SKM-1 (cell line): ENCODE measurements around the gene SUSD4.

Source experiments
- DNase-seq: peaks from one replicate; lab custom pipeline; 2025; ENCODE audit not compliant: unreplicated experiment; lab: John Stamatoyannopoulos, UW

The SUSD4 gene

DNA sequence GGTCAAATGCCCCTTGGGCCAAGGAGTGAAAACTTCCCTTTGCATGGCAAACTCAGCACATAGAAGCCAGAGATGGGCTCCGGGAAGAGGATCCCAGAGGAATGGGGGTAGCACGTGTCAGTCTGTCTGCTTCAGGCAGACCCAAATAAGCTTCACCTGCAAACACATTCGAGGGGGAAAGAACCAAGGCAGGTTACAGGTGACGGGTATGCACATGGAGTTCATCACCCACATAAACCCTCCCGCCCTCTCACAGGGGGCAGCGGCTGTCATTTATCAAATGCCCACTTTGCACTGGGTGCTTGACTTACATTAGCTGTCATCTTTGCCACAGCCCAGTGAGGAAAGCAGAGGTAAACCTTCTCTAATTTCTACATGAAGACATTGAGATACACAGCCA lies 147.9 kb downstream of the SUSD4 start:
- no peak for DNase-seq

DNA sequence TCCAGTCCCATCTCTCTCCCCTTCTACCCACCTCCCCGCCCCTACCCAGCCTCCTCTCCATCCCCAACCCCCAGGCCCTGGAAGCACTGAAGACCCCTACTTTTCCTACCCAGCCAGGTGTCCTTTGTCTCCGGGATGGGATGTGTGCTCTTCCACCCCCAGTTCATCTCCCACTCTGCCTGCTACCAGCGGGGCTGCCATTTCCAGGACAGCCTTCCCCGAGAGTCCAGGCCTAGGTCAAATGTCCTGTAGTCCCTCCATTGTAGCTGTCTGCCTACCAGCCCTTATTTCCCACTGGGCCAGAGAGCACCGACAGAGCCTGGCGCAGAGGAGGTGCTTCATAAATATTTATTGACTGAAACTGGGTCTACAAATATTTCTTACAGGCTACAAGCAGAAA lies 148.9 kb downstream of the SUSD4 start:
- no peak for DNase-seq

DNA sequence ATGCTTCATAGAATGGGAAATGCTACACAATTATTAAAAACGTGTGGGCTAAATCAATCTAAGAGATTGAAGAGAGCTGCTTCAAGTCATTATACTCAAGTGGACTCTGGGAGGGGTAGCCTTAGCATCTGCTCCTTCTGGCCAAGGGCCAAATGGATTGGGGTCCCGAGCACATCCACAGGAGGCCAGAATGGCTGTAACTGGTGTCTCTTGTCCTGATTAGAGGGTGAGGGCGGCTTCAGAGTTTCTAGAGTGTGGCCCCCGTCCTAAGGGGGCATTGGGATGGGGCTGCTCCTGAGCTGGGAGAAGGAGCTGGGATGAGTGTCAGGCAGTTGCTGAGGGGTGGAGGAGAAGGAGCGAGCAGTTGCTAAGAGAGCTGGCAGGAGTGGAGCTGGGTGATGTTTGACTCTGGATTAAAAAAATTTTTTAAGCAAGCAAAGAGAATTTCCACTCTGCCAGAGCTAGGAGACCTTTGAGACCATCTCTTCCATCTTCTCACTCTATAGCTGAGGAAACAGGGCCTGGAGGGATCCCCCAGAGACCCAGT lies 149.6 kb downstream of the SUSD4 start:
- DNase-seq: no peak

DNA sequence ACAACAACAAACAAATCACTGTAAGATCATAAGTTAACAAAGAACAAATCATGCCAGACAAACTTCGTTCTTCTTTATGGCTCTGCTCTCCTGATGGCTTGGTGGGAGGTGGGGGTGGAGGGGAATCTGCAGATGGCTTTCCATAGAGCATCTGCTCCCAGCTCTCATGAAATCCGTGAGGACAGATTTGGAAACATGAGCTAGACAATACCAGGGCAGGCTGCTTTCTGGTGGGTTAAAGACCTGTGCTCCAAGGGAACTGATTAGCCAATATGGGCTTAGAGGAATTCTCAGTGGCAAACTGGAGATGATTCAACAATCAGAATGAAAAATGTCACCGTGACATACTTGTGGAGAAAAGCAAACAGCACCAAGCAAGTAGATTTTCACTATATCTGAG lies 151.5 kb downstream of the SUSD4 start:
- no peak for DNase-seq

DNA sequence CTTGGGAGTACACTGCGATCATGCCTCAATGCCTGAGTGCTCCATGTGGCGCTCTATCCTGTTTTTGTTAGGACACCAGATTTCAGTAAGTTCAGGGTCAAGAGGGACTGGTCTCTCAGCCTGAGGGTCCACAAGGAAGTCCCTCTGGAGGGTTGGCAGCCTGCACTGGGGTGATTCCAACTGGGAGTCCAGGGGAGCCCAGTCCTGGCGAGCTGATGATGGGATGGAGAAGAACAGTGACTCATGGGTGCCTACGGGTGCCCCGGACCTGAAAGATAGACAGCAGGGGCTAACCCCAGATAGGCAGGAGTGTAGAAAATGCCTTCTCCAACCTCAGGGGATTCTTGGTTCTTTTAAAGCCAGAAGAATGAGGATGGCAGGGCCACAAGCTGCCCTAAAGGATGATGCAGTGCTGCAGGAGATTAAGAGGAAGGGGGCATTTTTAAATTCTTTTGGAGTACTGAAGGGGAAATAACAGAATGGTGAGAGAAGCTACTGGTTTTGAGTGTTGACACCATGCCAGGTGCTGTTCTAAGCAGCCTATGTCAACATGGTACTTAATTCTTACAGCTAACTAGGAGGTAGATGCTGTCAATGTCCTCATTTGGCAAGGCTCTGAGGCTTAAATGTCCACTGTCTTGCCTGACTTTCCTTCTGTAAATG lies 152.5 kb downstream of the SUSD4 start:
- no peak for DNase-seq

DNA sequence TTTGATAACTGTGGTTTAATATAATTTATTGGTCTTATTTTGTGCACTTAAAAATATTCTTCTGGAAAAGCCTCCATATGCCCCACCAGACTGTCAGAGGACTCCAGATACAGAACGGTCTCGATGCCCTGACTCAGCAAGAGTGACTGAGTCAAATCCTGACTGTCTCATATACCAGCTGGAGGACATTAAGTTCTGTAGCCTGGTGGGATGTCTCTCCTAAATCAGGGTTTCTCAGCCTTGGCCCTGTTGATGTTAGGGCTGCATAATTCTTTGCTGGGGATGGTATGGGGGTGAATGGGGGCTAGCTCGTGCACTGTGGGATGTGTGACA lies 153.2 kb downstream of the SUSD4 start:
- DNase-seq: no peak

DNA sequence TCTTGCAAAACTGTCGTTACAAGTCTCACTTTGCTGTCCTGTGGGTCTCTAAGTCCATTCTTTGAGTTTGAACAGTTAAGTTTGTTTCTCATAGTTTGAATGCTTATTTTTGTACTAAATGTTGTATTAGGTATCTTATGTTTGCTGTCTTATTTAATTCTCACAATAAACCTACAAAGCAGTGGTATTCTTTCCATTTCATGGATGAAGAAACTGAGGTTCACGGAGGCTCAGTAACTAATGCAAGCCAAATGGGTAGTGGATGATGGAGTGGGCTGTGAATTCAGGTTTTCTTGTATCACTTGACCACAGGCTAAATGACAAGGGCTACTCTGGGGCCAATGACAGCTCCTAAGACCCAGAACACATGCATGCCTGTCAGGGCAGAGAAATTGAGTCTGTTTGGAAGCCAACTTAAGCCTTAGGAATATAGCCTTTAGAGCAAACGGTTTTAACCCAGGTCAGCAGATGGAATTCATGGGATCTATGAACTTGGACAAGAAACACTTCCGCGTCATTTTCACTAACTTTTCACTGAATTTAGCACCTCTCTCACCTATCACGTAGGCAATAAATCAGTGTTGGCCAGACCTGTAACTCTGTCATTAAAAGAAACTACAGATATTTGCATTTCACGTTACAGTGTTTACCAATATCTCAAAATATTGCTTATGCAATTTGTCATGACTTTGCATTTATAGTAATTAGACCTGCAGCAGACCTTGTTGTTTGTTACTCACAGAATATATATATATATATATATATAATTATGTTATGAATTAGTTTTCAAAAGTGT lies 153.8 kb downstream of the SUSD4 start:
- DNase-seq: no peak

DNA sequence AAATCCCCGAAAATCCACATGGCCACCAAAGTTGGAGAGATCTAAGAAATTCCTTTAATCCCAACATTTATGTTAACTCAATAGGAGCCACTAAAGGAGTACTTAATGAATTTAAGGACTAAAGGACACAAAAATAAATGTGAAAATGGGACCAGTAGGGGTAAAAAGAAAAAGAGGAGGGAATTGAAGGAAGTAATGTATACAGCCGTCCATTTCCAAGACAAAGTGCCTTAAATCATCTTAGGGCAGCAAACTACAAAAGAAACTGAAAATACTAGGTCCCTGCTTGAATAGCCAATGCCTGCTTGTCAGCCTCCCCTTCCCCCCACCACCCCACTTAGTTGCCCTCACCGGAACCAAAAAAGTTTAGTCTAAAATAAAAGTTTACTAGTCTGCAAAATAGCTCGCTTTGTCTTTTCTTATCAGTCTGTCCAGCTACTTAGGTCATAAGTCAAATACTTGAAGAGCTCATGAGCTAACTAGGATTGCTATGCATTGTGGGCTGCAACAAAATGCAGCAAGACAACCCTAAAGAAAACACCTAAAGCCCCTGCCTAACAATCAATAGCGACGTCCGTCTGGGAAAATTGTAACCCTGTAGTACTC lies 154.6 kb downstream of the SUSD4 start:
- no peak for DNase-seq

DNA sequence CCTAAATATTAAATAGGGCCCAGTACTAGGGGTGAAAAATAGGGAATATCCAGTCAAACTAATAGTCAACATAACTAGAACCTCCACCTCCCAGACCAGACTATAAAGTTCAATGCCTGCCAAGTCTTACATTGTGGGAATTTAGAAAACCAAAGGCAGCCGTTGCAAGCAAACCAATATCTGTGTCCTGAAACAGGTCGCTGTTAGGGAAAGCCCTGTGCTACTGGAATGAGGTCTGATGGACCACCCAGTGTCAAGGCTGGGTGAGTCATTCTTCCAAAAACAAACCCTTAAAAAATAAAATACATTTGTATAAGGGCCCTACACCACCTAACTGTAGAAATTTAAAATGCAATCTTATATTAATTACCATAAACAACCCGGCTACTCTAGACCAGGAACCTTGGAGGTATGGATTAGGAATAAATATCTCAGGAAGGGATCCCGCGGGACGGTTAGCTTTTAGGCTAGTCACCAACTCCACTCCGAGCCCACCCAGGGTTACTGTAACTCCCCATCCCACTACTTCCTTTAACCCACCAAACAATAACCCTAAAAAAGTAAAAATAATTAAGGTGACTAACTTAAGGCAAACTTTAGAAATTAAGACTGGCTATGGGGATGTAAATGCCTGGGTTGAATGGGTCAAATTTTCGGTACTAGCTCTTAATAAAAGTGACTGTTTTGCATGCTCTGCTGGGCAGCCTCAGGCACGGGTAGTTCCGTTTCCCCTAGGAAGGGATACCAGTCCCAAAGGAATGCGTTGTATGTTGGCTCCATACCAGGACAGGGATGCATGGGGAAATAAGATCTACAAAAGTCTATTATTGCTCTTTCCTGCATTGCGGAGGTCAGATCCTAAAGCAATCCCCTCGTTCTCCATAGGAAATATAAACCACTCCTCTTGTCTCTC lies 155.6 kb downstream of the SUSD4 start:
- DNase-seq: no peak

DNA sequence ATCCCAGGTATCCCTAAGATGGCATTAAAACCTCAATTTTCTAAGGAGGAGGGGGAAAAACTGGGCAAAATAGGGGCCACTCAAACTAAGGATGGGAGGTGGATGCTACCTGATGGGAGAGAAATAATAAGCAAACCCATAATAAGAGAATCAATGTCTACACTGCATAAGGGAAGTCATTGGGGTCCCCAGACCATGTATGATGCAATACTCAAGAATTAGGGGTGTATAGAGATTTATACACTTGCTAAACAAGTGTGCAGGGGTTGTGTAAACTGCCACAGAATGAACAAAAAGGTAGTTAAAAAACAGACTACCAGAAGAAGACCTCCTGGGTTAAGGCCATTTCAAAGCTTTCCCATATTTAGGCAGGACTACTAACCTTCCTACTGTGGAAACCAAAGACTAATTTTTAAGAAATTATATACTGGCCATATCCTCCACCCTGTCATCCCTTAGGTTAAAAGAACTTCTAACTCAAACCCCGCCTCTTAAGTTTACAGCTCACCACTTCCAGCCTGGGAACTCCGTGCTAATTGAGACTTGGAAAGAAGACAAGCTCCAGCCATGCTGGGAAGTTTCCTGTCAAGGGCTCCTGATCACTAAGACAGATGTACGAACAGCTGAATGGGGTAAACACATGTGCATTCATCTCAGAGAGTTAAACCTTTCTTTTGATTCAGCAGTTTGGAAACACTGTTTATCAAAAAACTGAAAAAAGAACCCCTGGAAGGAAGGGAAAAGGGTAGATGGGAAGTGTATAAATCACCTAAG lies 156.5 kb downstream of the SUSD4 start:
- no peak for DNase-seq

DNA sequence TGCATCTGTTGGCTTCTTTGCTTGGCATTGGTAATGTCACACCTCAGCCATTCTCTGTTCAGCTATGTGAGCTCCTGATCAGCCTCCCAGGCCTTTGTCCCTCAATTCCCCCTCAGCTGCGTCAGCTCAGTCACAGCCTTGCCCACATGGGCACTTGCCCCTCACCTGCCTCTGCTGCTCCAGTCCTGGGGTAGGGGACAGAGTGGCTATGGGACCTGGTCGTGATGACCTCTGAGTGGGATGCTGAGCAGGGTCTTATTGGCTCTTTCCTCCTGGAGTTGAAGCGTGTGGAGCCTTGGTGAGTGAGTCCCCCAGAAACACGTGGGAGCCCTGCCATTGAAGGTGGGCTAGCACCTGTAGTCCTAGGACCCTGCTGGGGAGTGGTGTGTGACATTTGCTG lies 159.6 kb downstream of the SUSD4 start:
- no peak for DNase-seq

DNA sequence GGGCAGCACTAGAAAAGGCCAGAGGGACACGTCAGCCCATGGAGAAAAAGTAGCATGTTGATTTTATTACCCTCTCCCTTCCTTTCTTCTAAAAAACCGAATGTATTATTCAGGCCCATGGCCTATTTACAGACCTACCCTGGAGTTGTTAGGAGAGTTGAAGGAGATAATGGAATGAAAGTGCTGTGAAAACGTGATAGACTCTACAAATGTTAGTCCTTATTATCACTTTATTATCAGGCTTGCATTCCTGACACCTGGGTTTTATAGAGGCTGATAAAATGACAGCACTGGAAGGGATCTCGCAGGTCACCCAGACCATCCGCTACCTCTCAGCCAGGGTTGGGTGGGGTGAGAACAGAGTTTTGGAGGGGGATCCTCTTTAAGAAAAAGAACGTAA lies 160.3 kb downstream of the SUSD4 start:
- no peak for DNase-seq

DNA sequence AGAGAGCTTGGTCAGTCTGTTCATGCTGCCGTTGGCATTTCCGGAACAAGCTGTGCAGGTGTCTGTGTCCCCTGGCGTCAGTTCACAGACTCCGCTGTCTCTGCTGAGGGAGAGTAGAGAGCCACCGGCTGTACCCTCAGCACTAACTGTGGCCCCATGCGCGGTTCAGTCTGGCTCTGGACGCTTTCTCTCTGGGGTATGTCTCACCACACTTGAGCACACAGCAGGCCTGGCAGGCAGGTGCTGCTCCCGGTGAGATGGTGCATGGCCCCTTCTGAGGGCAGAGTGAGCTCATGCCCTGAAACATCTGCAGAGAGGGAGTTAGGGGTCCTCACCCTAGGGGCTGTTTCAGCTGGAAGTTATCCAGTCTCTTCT lies 161.0 kb downstream of the SUSD4 start:
- no peak for DNase-seq

DNA sequence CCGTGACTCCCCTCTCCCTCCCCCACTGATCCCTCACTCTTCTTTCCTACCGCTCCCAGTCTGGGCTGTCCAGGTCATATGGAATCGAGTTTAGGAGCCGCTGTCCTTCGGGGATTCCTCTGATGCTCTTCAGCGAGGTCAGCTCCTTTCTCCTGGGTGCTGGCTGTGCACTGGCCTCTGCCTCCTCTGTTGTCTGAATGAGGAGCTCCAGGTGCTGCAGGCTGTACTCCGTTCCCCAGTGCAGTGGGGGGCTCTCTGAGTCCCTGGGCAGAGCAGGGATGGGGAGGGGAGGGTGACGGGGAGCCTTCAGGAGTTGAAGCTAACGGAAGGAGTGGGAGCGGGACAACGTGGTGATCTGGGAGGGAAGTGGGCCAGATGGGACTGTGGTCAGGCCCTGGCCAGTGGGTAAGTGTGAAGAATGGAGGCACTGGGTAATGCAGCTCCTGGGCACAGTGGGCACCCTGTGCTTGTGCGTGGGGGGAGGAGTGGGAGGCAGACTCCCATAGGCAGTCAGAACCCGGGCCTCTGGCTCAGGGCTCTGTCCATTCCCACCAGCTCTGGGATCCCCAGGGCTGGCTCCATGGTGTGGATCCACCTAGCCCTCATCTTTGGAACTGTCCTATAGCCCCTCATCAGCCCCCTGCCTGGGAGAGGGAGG lies 161.5 kb downstream of the SUSD4 start:
- no peak for DNase-seq

DNA sequence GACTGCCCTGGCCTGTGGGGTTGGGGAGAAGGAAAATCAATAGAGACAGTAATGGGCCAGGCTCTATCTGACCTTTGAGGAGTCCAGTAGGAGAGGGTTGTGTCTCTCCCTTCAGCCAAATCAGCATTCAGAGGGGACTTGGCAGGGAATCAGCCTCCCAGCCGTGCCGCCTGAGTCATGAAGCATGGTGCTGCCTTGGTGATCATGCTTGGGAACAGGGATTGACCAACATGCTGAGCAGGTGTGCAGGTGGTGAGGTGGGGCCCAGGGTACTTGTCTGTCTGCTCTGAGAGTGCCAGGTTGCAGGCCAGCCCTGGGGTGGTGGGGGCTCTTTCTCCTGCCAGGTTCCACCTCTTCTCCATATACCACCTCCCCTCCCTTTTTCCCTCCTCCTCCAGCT lies 162.0 kb downstream of the SUSD4 start:
- no peak for DNase-seq

DNA sequence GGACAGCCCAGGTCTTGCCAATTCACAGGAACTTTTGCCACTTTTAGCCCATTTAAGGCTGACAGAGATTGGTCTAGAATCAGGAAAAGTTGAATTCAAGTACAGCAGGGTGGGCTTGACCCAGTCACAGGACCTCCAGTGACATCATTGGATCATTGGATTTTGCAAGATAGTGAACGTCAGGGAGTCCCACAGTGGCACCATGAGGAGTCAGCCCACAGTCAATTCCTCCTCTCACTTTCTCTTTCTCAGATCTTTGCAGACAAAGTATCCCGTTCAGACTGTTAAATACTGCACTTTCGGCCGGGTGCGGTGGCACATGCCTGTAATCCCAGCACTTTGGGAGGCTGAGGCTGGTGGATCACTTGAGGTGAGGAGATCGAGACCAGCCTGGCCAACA lies 163.1 kb downstream of the SUSD4 start:
- DNase-seq: no peak

DNA sequence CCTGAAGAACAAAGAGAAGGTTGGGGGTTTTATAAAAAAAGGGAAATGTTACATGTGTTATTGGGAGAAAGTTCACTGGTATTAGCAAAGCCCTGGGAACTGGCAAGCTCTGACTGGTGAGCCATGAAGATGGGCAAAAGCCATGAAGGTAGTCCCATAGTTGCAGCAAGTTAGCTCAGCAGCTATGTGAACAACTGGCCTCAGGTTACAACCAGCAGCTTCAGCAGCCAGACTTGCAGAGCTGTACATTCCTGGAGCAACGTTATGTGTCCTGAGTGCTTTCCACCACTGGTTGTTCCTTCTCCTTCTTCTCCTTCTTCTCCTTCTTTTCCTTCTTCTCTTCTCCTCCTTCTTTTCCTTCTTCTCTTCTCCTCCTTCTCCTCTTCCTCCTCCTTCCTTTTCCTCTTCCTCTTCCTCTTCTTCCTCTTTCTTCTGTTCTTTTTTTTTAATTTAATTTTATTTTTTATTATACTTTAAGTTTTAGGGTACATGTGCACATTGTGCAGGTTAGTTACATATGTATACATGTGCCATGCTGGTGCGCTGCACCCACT lies 164.8 kb downstream of the SUSD4 start:
- DNase-seq: peak; percentile 19

DNA sequence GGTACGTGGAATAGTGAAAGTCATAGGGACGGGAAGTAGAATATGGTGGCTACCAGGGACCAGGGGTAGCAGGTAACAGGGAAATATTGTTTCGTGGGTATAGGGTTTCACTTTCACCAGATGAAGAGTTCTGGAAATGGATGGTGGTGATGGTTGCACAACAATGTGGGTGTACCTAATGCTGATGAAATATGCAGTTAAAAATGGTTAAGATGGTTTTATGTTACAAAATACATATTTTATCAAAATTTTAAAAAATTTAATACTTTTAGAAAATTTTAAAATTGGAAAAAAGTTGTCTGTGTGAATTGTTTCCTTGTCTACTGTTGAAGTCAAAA lies 165.4 kb downstream of the SUSD4 start:
- no peak for DNase-seq

DNA sequence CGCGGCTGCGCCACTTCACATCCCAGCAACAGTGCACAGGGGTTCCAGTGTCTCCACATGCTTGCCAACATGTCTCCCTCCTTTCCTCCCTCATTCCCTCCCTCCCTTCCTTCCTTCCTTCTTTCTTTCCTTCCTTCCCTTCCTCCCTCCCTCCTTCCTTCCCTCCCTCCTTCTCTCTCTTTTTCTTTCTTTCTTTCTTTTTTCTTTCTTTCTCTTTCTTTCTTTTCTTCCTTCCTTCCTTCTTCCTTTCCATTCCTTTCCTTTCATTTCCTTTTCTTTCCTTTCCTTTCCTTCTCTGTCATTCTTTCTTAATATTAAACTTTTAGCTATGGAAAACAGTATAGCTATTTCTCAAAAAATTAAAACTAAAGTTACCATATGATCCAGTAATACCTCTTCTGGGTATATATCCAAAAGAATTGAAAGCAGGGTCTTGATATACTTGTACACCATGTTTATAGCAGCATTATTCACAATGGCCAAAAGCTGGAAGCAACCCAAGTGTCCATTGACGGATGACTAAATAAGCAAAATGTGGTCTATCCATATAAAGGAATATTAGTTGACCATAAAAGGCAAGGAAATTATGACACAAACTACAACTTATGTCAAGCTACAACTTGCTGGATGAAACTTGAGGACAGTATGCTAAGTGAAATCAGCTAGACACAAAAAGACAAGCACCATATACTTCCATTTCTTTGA lies 165.9 kb downstream of the SUSD4 start:
- DNase-seq: no peak
